ENCODE measurements around the gene SMARCA1. TPM values are rescaled to one million over a fixed set of nuclear protein-coding genes. Genes with fewer than 3 reads are reported as not detected.

The SMARCA1 gene
- total and polyA plus RNA-seq, 2 of the 4 experiments (the other 2 are of a cell fraction) = 31.0 to 32.8 TPM

- H3K4me2 ChIP-seq (ENCODE audit: low read depth, low read length) = no peak overlapping the region
- dilution Hi-C loops (cut with HindIII; ENCODE audit: low sequenced_read_pairs, unreplicated experiment) = no loop called here
Measured at GRCh38 chrX:129403974-129404669, 119.2 kb downstream of the SMARCA1 start.

More at GRCh38 chrX:129403974-129404669, 119.2 kb downstream of the SMARCA1 start:
- Histone ChIP-seq H2AK9ac (replicated peaks; ENCODE audit: low read depth, low read length, poor library complexity) (no peak overlapping the region), H3K27ac (ENCODE audit: insufficient read depth, low read length) (no peak overlapping the region), H2AFZ (replicated peaks; ENCODE audit: low read length, poor library complexity) (no peak overlapping the region), H3K9ac (ENCODE audit: low read depth, low read length) (no peak overlapping the region), H3K4me3 (ENCODE audit: insufficient read depth, low read depth, low read length) (no peak overlapping the region), H3K18ac (ENCODE audit: low read depth, low read length) (no peak overlapping the region), H4K5ac (ENCODE audit: low read depth, low read length) (no peak overlapping the region), H2BK5ac (ENCODE audit: low read depth, low read length, poor library complexity, severe bottlenecking) (no peak overlapping the region), H3K79me1 (ENCODE audit: low read depth in 1 of 2, low read length in 2 of 2) (no peaks in the 10 kb centered on the region), H3K4me1 (ENCODE audit: control insufficient read depth, insufficient read depth, low read length) (no peaks in the 10 kb centered on the region), H2BK120ac (ENCODE audit: low read depth, low read length) (no peak overlapping the region), H3K27me3 (ENCODE audit: control insufficient read depth, insufficient read depth, low read length) (no peaks in the 10 kb centered on the region), H2BK20ac (ENCODE audit: low read depth, low read length) (no peak overlapping the region), H2AK5ac (ENCODE audit: low read depth, low read length) (no peak overlapping the region), H4K20me1 (ENCODE audit: insufficient read depth, low read length) (no peaks in the 10 kb centered on the region), H3K36me3 (ENCODE audit: control insufficient read depth, insufficient read depth, low read length) (no peaks in the 10 kb centered on the region), H3K4ac (ENCODE audit: low read depth, low read length) (no peak overlapping the region), H3K9me1 (ENCODE audit: insufficient read depth, low read length) (no peaks in the 10 kb centered on the region), H3K23ac (ENCODE audit: low read depth, low read length) (no peak overlapping the region), H4K8ac (ENCODE audit: low read depth in 2 of 2, low read length in 2 of 2) (no peak overlapping the region), H3K14ac (replicated peaks; ENCODE audit: low read depth, low read length) (no peak overlapping the region), H3K56ac (ENCODE audit: extremely low read depth, insufficient read depth, low read length) (no peak overlapping the region), H3K9me3 (ENCODE audit: control insufficient read depth, insufficient read depth, low read length) (no peaks in the 10 kb centered on the region), H2BK15ac (ENCODE audit: low read depth, low read length) (no peak overlapping the region), H4K91ac (ENCODE audit: insufficient read depth, low read depth, low read length) (no peak overlapping the region)
- intact Hi-C loops (cut with micrococcal nuclease) (no loop called here), in situ Hi-C loops (cut with MboI; ENCODE audit: low sequenced_read_pairs) (no loop called here)
- CTCF ChIA-PET = no interaction called here
- TF ChIP-seq CHD1 (IDR thresholded peaks at IDR 0.05; ENCODE audit: low read depth, low read length) (no peak), MXI1 (IDR thresholded peaks at IDR 0.05; ENCODE audit: borderline replicate concordance, low read depth, low read length) (no peak)
- no peak for ATAC-seq (ENCODE audit: low read depth)
- no TSS peak for BruUV-seq (replicated peaks)
- WGBS, 2 experiments (ENCODE audit: extremely low coverage in 2 of 2, insufficient read length in 1 of 2) = no CpG with 5 or more reads among the region's 2 CpGs
- POLR2A ChIA-PET (ENCODE audit: unreplicated experiment) = no interaction called here
- no peak for DNase-seq

Small RNAs within 50 kb of the gene (microRNA-seq; reads per million reads assigned to microRNA genes)
- gene RF01169 (ENCODE audit: insufficient read depth, insufficient read length) (not detected), gene RNA5SP513 (ENCODE audit: insufficient read depth, insufficient read length) (53.7 reads per million, percentile 76 among the genes with 10 or more reads in this experiment), gene RPS26P56 (ENCODE audit: insufficient read depth, insufficient read length) (not detected)

Small RNAs within 50 kb of the gene (small RNA-seq; reads per million reads assigned to genes)
- gene RF01169 = 0 to 0.04 (median 0) reads per million in 5 experiments
- 0 to 2.0 (median 0.49) reads per million in 5 experiments for gene RNA5SP513
- 0 to 0.76 (median 0) reads per million in 5 experiments for gene RPS26P56

Other genes with a start within 250 kb of the SMARCA1 start
- gene OCRL, start 16.8 kb upstream of the SMARCA1 start, total RNA-seq (2012; rRNA removed) = 18.9 and 20.6 TPM in 2 replicates
- 16.3 and 19.4 TPM in 2 replicates for gene OCRL, start 16.8 kb upstream of the SMARCA1 start, polyA plus RNA-seq (2012; rRNA removed)
- gene APLN, start 131.5 kb upstream of the SMARCA1 start, total RNA-seq (2012; rRNA removed) = under 0.01 and 0.18 TPM in 2 replicates
- 0.67 and 0.72 TPM in 2 replicates for gene APLN, start 131.5 kb upstream of the SMARCA1 start, polyA plus RNA-seq (2012; rRNA removed)
- under 0.01 TPM in 1 of 2 replicates, not detected in the other for gene XPNPEP2, start 215.5 kb upstream of the SMARCA1 start, total RNA-seq (2012; rRNA removed)
- gene XPNPEP2, start 215.5 kb upstream of the SMARCA1 start, polyA plus RNA-seq (2012; rRNA removed) = 0.07 TPM in 1 of 2 replicates, not detected in the other

Data from IMR-90 (cell line).